WERI-Rb-1 (cell line): ENCODE data around the gene C10orf71.
A peak's percentile ranks its signal among the peaks of the same experiment; 100 is the strongest.

Experiments used
- DNase-seq: peaks from one replicate; pipeline ENCODE4 v3.0.0-alpha.2; 2020
- H3K27ac ChIP-seq: fragments of 250-450 bp; sonication (Bioruptor Pico); 2 replicates; pipeline ENCODE4 v1.5.1; 2020; ENCODE audit warnings: mild to moderate bottlenecking, moderate library complexity
- H3K27me3 ChIP-seq: fragments of 250-450 bp; sonication (Bioruptor Pico); 2 replicates; pipeline ENCODE4 v1.5.1; 2021; ENCODE audit warnings: mild to moderate bottlenecking, low read depth, moderate library complexity; ENCODE audit not compliant: insufficient read depth, severe bottlenecking
- H3K36me3 ChIP-seq: fragments of 250-450 bp; sonication (Bioruptor Pico); 2 replicates; pipeline ENCODE4 v1.5.1; 2020; ENCODE audit warnings: mild to moderate bottlenecking, moderate library complexity
- H3K4me3 ChIP-seq: 2 replicates; pipeline ENCODE4 v1.5.1; 2011; ENCODE audit warnings: low read depth, mild to moderate bottlenecking, control low read depth, low read length
- H3K9me3 ChIP-seq: fragments of 250-450 bp; sonication (Bioruptor Pico); 2 replicates; pipeline ENCODE4 v1.5.1; 2021; ENCODE audit warnings: mild to moderate bottlenecking, moderate library complexity; ENCODE audit not compliant: severe bottlenecking
- CTCF ChIP-seq: IDR thresholded peaks from 2 replicates; pipeline ENCODE4 v1.5.1; 2011; ENCODE audit warnings: low read depth, mild to moderate bottlenecking, control low read depth, inconsistent platforms, low read length

C10orf71 gene

GRCh38 chr10:49280001-49280408 lies 19.0 kb upstream of the C10orf71 start:
- Histone ChIP-seq H3K9me3 (no peaks in the 10 kb centered on the region), H3K4me3 (no peak overlapping the region), H3K27ac (no peak overlapping the region), H3K36me3 (no peaks in the 10 kb centered on the region), H3K27me3 (peaks cover 4% of the 10 kb centered on the region)
- DNase-seq, result no peak
- no peak for TF ChIP-seq CTCF

GRCh38 chr10:49281461-49281860 lies 17.5 kb upstream of the C10orf71 start:
- Histone ChIP-seq H3K9me3 (no peaks in the 10 kb centered on the region), H3K27ac (no peak overlapping the region), H3K4me3 (no peak overlapping the region), H3K27me3 (peaks cover 4% of the 10 kb centered on the region), H3K36me3 (no peaks in the 10 kb centered on the region)
- no peak for DNase-seq
- TF ChIP-seq CTCF, result peak; percentile 41

GRCh38 chr10:49282306-49282705 lies 16.7 kb upstream of the C10orf71 start:
- DNase-seq, result no peak
- Histone ChIP-seq H3K36me3 (no peaks in the 10 kb centered on the region), H3K27ac (no peak overlapping the region), H3K27me3 (peaks cover 7% of the 10 kb centered on the region), H3K4me3 (no peak overlapping the region), H3K9me3 (no peaks in the 10 kb centered on the region)
- TF ChIP-seq CTCF, result no peak

- TF ChIP-seq CTCF, result no peak
Measured at GRCh38 chr10:49282879-49283341, 16.1 kb upstream of the C10orf71 start.

GRCh38 chr10:49283491-49283890 lies 15.5 kb upstream of the C10orf71 start:
- no peak for DNase-seq
- peaks cover 7% of the 10 kb centered on the region for H3K27me3 ChIP-seq
- H3K4me3 ChIP-seq, result no peak overlapping the region
- H3K36me3 ChIP-seq, result no peaks in the 10 kb centered on the region
- no peaks in the 10 kb centered on the region for H3K9me3 ChIP-seq
- H3K27ac ChIP-seq, result no peak overlapping the region
- TF ChIP-seq CTCF, result no peak

More at GRCh38 chr10:49282879-49283341, 16.1 kb upstream of the C10orf71 start:
- Histone ChIP-seq H3K4me3 (no peak overlapping the region), H3K27ac (no peak overlapping the region), H3K36me3 (no peaks in the 10 kb centered on the region), H3K27me3 (peaks cover 7% of the 10 kb centered on the region), H3K9me3 (no peaks in the 10 kb centered on the region)
- no peak for DNase-seq

GRCh38 chr10:49284356-49284755 lies 14.6 kb upstream of the C10orf71 start:
- no peak for TF ChIP-seq CTCF

More at GRCh38 chr10:49284356-49284755, 14.6 kb upstream of the C10orf71 start:
- Histone ChIP-seq H3K36me3 (no peaks in the 10 kb centered on the region), H3K27ac (no peak overlapping the region), H3K27me3 (peaks cover 7% of the 10 kb centered on the region), H3K4me3 (no peak overlapping the region), H3K9me3 (no peaks in the 10 kb centered on the region)
- no peak for DNase-seq
